ENCODE data around the gene GOLGA2.
A peak's percentile ranks its signal among the peaks of the same experiment; 100 is the strongest.

The GOLGA2 gene

GRCh38 chr9:128304971-128305288, 29.1 kb upstream of the GOLGA2 start:
- H3K4me3 ChIP-seq (ENCODE audit: low read length) = no peak overlapping the region
- peak; percentile 27 for DNase-seq (ENCODE audit: low read depth)
- TF ChIP-seq, protein P1, sequence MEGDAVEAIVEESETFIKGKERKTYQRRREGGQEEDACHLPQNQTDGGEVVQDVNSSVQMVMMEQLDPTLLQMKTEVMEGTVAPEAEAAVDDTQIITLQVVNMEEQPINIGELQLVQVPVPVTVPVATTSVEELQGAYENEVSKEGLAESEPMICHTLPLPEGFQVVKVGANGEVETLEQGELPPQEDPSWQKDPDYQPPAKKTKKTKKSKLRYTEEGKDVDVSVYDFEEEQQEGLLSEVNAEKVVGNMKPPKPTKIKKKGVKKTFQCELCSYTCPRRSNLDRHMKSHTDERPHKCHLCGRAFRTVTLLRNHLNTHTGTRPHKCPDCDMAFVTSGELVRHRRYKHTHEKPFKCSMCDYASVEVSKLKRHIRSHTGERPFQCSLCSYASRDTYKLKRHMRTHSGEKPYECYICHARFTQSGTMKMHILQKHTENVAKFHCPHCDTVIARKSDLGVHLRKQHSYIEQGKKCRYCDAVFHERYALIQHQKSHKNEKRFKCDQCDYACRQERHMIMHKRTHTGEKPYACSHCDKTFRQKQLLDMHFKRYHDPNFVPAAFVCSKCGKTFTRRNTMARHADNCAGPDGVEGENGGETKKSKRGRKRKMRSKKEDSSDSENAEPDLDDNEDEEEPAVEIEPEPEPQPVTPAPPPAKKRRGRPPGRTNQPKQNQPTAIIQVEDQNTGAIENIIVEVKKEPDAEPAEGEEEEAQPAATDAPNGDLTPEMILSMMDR (conservative IDR thresholded peaks at IDR 0.05; ENCODE audit: low read length) = no peak

GRCh38 chr9:128304136-128304970, 28.5 kb upstream of the GOLGA2 start:
- TF ChIP-seq, protein P1 (conservative IDR thresholded peaks at IDR 0.05; ENCODE audit: low read length) = no peak
- H3K4me3 ChIP-seq (ENCODE audit: low read length) = no peak overlapping the region
- DNase-seq (ENCODE audit: low read depth) = peak; percentile 58

DNA sequence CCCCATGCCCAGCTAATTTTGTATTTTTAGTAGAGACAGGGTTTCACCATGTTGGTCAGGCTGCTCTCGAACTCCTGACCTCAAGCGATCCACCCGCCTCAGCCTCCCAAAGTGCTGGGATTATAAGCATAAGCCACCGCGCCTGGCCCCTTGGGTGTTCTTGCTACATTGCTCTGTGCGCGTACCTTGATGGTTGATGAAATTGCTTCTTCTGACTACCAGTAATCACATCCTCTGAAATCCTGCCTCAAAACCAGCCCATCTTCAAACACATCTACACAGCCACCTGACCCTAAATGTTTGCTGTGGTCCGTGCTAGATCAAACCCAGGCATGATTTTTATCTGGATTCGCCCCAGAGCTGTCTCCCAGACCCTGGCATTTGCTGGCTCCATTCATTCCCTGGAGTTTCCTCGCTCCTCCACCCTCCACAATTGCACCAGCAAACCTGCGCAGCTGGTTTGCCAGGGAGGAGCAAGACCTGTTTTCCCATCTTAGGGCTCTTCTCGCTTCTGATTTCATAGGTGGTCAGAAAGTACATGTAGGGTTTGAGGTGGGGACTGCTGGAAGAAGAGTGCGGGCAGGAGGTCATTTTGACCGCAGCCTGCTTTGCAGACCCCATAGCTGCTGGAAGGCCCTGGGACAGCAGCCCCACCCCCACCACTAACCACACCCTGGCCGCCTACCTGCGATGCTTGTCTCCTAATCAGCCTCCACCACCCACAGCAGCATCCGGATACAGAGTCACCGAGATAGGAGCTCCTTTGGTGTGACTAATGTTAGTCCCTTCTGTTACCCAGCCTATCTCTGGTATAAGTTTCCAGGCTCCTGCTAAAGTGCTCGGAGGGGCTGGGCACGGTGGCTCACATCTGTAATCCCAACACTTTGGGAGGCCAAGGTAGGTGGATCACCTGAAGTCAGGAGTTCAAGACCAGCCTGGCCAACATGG, 23.0 kb upstream of the GOLGA2 start:
- TF ChIP-seq, protein P1 (conservative IDR thresholded peaks at IDR 0.05; ENCODE audit: low read length) = no peak

DNA sequence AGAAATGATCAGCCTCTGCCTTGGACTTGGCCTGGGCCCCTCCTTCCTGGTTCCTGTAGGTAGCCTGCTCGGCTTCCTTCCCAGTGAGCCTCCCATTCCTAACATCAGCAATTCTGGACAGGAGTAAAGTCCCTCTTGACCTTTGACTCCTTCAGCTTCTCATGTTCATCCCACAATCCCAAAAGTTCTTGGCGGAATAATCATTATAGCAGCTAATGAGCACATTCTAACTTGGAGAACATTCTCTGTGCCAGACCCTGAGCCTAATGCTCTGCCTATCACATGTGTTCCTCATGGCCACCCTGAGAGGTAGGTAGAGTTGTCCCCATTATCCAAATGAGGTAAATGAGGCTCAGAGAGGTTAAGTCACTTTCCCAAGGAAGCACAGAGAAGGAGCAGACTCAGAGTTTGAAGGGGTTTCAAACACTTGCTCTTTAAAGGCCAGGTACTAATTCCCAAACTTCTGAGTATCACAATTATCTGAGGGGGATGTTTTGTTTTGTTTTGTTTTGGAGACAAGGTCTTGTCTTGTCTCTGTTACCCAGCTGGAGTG, 21.5 kb upstream of the GOLGA2 start:
- TF ChIP-seq, protein P1 (conservative IDR thresholded peaks at IDR 0.05; ENCODE audit: low read length) = no peak
- DNase-seq (ENCODE audit: low read depth) = no peak
- H3K4me3 ChIP-seq (ENCODE audit: low read length) = no peak overlapping the region

More for the DNA sequence above, 23.0 kb upstream of the GOLGA2 start:
- no peak overlapping the region for H3K4me3 ChIP-seq (ENCODE audit: low read length)
- no peak for DNase-seq (ENCODE audit: low read depth)

- no peak overlapping the region for H3K4me3 ChIP-seq (ENCODE audit: low read length)
- no peak for DNase-seq (ENCODE audit: low read depth)
- TF ChIP-seq, protein P1 (conservative IDR thresholded peaks at IDR 0.05; ENCODE audit: low read length) = no peak
These were observed 20.8 kb upstream of the GOLGA2 start for GRCh38 chr9:128296340-128297220.

- no peak for DNase-seq (ENCODE audit: low read depth)
- TF ChIP-seq, protein P1 (conservative IDR thresholded peaks at IDR 0.05; ENCODE audit: low read length) = no peak
- no peak overlapping the region for H3K4me3 ChIP-seq (ENCODE audit: low read length)
These were observed 18.3 kb upstream of the GOLGA2 start for GRCh38 chr9:128294142-128294541.
